HEK293 (cell line): Measurements from ENCODE around the gene ACTG2.

Experiments used
- CTCF ChIA-PET: fragments of 350-600 bp; formaldehyde crosslinking; extraction: SDS; loops from one replicate; lab custom pipeline; 2021; ENCODE audit warnings: antibody characterized with exemption; lab: Yijun Ruan, JAX
- POLR2A ChIA-PET: fragments of 300-600 bp; formaldehyde crosslinking; extraction: SDS; loops from one replicate; lab custom pipeline; 2020; ENCODE audit warnings: antibody characterized with exemption, inconsistent platforms; lab: Yijun Ruan, JAX
- H3K27ac ChIP-seq: fragments of 200-500 bp; sonication (Bioruptor generic); 2 replicates; pipeline ENCODE4 v1.5.1; 2014; ENCODE audit warnings: low read depth, low read length, control low read depth, inconsistent platforms; ENCODE audit errors: extremely low read depth
- H3K36me3 ChIP-seq, 2 experiments: fragments of 200-500 bp in 1 of 2; sonication (Bioruptor generic) in 1 of 2; 1 replicate in 1 of 2; 2 replicates in 1 of 2; pipeline ENCODE4 v1.5.1; 2014 to 2017; ENCODE audit warnings: inconsistent platforms in 2 of 2, low read length in 2 of 2; ENCODE audit not compliant: control insufficient read depth in 2 of 2, insufficient read depth in 1 of 2
- H3K4me1 ChIP-seq: fragments of 200-500 bp; sonication (Bioruptor generic); 2 replicates; pipeline ENCODE4 v1.5.1; 2014; ENCODE audit warnings: mild to moderate bottlenecking, low read length, inconsistent platforms; ENCODE audit not compliant: control insufficient read depth, insufficient read depth
- H3K4me3 ChIP-seq: 2 replicates; pipeline ENCODE4 v1.5.1; 2011; ENCODE audit warnings: low read depth, mild to moderate bottlenecking, control low read depth, low read length, moderate library complexity
- H3K9me3 ChIP-seq: fragments of 200-500 bp; sonication (Bioruptor generic); 2 replicates; pipeline ENCODE4 v1.5.1; 2014; ENCODE audit warnings: low read depth, low read length, inconsistent platforms; ENCODE audit not compliant: control insufficient read depth, insufficient read depth
- SP2 ChIP-seq: fragments of 450-650 bp; formaldehyde crosslinking; IDR thresholded peaks from 2 replicates; pipeline ENCODE4 v1.5.1; 2016; ENCODE audit warnings: missing biosample characterization, missing genetic modification characterization
- ZNF121 ChIP-seq: fragments of 450-650 bp; formaldehyde crosslinking; IDR thresholded peaks from 2 replicates; pipeline ENCODE4 v1.5.1; 2016; ENCODE audit warnings: missing biosample characterization, missing genetic modification characterization
- ZNF133 ChIP-seq: fragments of 450-650 bp; formaldehyde crosslinking; IDR thresholded peaks from 2 replicates; pipeline ENCODE4 v1.5.1; 2016; ENCODE audit warnings: missing biosample characterization, missing genetic modification characterization
- ZNF2 ChIP-seq: fragments of 450-650 bp; formaldehyde crosslinking; IDR thresholded peaks from 2 replicates; pipeline ENCODE4 v1.5.1; 2016; ENCODE audit warnings: missing biosample characterization, missing genetic modification characterization
- ZNF48 ChIP-seq: fragments of 450-650 bp; formaldehyde crosslinking; IDR thresholded peaks from 2 replicates; pipeline ENCODE4 v1.5.1; 2016; ENCODE audit warnings: missing biosample characterization, missing genetic modification characterization
- ZNF510 ChIP-seq: fragments of 450-650 bp; formaldehyde crosslinking; IDR thresholded peaks from 2 replicates; pipeline ENCODE4 v1.5.1; 2018; ENCODE audit warnings: mild to moderate bottlenecking, missing genetic modification characterization, missing biosample characterization; ENCODE audit not compliant: insufficient replicate concordance
- ZNF529 ChIP-seq: fragments of 450-650 bp; formaldehyde crosslinking; IDR thresholded peaks from 2 replicates; pipeline ENCODE4 v1.5.1; 2017; ENCODE audit warnings: missing genetic modification characterization, missing biosample characterization; ENCODE audit not compliant: insufficient replicate concordance
- ZNF548 ChIP-seq: fragments of 450-650 bp; formaldehyde crosslinking; IDR thresholded peaks from 2 replicates; pipeline ENCODE4 v1.5.1; 2016; ENCODE audit warnings: missing biosample characterization, missing genetic modification characterization
- ZNF549 ChIP-seq: fragments of 450-650 bp; IDR thresholded peaks from 2 replicates; pipeline ENCODE4 v1.5.1; 2018; ENCODE audit warnings: missing biosample characterization, missing genetic modification characterization, mild to moderate bottlenecking, inconsistent platforms, moderate library complexity
- ZNF571 ChIP-seq: fragments of 450-650 bp; formaldehyde crosslinking; IDR thresholded peaks from 2 replicates; pipeline ENCODE4 v1.5.0; 2017; ENCODE audit warnings: missing biosample characterization, missing genetic modification characterization
- ZSCAN30 ChIP-seq: fragments of 450-650 bp; IDR thresholded peaks from 2 replicates; pipeline ENCODE4 v1.5.1; 2018; ENCODE audit warnings: missing biosample characterization, mild to moderate bottlenecking, missing genetic modification characterization, moderate library complexity
- TF ChIP-seq, protein P1 (sequence below): fragments of 450-650 bp; formaldehyde crosslinking; IDR thresholded peaks from 2 replicates; pipeline ENCODE4 v1.5.1; 2016; ENCODE audit warnings: missing biosample characterization, missing genetic modification characterization
- TF ChIP-seq, protein P2 (sequence below): fragments of 450-650 bp; formaldehyde crosslinking; IDR thresholded peaks from 2 replicates; pipeline ENCODE4 v1.5.1; 2016; ENCODE audit warnings: missing biosample characterization, missing genetic modification characterization
- TF ChIP-seq, protein P3 (sequence below): fragments of 450-650 bp; IDR thresholded peaks from 2 replicates; pipeline ENCODE4 v1.5.1; 2018; ENCODE audit warnings: missing biosample characterization, mild to moderate bottlenecking, missing genetic modification characterization
- TF ChIP-seq, protein P4 (sequence below): fragments of 450-650 bp; formaldehyde crosslinking; conservative IDR thresholded peaks from 2 replicates; pipeline ENCODE4 v1.5.1; 2016; ENCODE audit warnings: low read depth, missing biosample characterization, missing genetic modification characterization
- TF ChIP-seq, protein P5 (sequence below): fragments of 450-650 bp; IDR thresholded peaks from 2 replicates; pipeline ENCODE4 v1.5.1; 2018; ENCODE audit warnings: missing biosample characterization, missing genetic modification characterization

ACTG2 gene

DNA sequence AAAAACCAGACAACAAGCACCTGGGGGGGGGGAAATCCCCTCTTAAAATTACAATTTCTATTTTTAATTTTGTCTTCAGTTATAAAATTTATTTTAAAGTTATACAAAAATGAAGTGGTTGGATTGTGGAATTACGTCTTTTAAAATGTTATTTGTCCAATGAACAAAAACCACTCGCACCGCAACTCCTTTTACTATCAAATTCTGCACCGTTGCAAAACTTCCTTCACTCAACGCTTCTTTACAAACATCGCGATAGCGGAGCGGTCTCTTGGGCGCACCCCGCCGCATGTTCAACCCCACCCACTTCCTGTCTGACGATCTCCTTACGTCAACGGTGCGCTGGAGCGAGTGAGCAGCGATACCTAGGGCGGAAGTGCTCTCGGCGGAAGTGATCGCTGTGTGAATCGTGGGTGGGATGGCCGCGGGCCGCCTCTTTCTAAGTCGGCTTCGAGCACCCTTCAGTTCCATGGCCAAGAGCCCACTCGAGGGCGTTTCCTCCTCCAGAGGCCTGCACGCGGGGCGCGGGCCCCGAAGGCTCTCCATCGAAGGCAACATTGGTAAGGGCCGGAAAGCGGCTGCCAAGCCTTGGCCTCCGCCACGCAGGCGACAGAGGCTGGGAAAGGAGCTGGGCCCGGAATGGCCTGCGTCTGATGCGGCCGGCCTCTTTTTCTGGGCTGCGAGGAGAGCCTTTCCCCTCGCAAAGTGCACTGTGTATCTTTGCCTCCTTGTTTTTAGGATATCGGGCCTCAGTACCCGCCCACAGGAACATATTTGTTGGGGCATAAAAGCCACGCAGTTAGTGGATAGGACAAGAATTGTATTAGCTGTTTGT is 33.9 kb downstream of the ACTG2 start, which contains the start of gene DGUOK (continued):
- TF ChIP-seq, protein P1, sequence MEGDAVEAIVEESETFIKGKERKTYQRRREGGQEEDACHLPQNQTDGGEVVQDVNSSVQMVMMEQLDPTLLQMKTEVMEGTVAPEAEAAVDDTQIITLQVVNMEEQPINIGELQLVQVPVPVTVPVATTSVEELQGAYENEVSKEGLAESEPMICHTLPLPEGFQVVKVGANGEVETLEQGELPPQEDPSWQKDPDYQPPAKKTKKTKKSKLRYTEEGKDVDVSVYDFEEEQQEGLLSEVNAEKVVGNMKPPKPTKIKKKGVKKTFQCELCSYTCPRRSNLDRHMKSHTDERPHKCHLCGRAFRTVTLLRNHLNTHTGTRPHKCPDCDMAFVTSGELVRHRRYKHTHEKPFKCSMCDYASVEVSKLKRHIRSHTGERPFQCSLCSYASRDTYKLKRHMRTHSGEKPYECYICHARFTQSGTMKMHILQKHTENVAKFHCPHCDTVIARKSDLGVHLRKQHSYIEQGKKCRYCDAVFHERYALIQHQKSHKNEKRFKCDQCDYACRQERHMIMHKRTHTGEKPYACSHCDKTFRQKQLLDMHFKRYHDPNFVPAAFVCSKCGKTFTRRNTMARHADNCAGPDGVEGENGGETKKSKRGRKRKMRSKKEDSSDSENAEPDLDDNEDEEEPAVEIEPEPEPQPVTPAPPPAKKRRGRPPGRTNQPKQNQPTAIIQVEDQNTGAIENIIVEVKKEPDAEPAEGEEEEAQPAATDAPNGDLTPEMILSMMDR (tag by site-specific recombination): no peak
- no peak for TF ChIP-seq ZNF48 (tag by site-specific recombination)
- no peak for TF ChIP-seq ZNF133
- TF ChIP-seq ZNF548 (tag by site-specific recombination): no peak
- TF ChIP-seq, all 188 proteins: peak for 42

DNA sequence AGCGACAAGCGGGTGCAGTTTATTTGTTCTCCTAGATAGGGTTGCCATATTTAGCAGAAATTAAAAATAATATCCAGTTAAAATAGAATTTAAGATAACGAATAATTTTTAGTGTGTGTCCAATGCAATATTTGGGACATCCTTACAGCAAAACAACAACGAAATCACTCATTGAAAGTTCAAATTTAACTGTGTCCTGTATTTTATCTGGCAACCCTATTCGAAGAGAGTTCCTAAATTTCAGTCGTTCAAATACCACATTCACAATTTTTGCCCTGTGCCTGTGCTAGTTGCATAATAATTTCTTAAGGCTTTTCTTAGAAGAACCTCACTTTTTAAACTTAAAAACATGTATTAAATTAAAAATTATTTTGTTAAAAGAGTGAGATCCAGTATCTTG is 34.5 kb downstream of the ACTG2 start:
- peaks cover 5 to 27% of the 10 kb centered on the region in 2 experiments; a peak in 2 of 3 replicates for H3K36me3 ChIP-seq
- ChIA-PET POLR2A (interaction anchor here (0.8 to 1.0 kb wide), 3 partner anchors 11 to 99 kb away, joined by 3 to 5 read pairs (median 5); no protein-coding TSS in a partner anchor), CTCF (interaction anchor here (0.7 to 0.8 kb wide), 2 partner anchors 42 to 193 kb away, joined by 3 to 4 read pairs; no protein-coding TSS in a partner anchor)
- peak overlapping the region; percentile 67 for H3K27ac ChIP-seq
- H3K9me3 ChIP-seq: no peaks in the 10 kb centered on the region
- TF ChIP-seq ZNF510 (no peak), ZNF121 (tag by site-specific recombination) (no peak), ZNF2 (no peak), ZNF571 (tag by site-specific recombination) (no peak), ZNF529 (tag by site-specific recombination) (no peak), ZNF549 (tag by site-specific recombination) (no peak), SP2 (no peak), ZNF48 (tag by site-specific recombination) (no peak), ZSCAN30 (no peak)
- TF ChIP-seq, protein P2, sequence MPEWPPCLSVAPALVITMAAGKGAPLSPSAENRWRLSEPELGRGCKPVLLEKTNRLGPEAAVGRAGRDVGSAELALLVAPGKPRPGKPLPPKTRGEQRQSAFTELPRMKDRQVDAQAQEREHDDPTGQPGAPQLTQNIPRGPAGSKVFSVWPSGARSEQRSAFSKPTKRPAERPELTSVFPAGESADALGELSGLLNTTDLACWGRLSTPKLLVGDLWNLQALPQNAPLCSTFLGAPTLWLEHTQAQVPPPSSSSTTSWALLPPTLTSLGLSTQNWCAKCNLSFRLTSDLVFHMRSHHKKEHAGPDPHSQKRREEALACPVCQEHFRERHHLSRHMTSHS (tag by site-specific recombination): no peak
- TF ChIP-seq, protein P3, sequence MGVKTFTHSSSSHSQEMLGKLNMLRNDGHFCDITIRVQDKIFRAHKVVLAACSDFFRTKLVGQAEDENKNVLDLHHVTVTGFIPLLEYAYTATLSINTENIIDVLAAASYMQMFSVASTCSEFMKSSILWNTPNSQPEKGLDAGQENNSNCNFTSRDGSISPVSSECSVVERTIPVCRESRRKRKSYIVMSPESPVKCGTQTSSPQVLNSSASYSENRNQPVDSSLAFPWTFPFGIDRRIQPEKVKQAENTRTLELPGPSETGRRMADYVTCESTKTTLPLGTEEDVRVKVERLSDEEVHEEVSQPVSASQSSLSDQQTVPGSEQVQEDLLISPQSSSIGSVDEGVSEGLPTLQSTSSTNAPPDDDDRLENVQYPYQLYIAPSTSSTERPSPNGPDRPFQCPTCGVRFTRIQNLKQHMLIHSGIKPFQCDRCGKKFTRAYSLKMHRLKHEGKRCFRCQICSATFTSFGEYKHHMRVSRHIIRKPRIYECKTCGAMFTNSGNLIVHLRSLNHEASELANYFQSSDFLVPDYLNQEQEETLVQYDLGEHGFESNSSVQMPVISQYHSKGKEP (tag by site-specific recombination): no peak
- TF ChIP-seq, protein P4, sequence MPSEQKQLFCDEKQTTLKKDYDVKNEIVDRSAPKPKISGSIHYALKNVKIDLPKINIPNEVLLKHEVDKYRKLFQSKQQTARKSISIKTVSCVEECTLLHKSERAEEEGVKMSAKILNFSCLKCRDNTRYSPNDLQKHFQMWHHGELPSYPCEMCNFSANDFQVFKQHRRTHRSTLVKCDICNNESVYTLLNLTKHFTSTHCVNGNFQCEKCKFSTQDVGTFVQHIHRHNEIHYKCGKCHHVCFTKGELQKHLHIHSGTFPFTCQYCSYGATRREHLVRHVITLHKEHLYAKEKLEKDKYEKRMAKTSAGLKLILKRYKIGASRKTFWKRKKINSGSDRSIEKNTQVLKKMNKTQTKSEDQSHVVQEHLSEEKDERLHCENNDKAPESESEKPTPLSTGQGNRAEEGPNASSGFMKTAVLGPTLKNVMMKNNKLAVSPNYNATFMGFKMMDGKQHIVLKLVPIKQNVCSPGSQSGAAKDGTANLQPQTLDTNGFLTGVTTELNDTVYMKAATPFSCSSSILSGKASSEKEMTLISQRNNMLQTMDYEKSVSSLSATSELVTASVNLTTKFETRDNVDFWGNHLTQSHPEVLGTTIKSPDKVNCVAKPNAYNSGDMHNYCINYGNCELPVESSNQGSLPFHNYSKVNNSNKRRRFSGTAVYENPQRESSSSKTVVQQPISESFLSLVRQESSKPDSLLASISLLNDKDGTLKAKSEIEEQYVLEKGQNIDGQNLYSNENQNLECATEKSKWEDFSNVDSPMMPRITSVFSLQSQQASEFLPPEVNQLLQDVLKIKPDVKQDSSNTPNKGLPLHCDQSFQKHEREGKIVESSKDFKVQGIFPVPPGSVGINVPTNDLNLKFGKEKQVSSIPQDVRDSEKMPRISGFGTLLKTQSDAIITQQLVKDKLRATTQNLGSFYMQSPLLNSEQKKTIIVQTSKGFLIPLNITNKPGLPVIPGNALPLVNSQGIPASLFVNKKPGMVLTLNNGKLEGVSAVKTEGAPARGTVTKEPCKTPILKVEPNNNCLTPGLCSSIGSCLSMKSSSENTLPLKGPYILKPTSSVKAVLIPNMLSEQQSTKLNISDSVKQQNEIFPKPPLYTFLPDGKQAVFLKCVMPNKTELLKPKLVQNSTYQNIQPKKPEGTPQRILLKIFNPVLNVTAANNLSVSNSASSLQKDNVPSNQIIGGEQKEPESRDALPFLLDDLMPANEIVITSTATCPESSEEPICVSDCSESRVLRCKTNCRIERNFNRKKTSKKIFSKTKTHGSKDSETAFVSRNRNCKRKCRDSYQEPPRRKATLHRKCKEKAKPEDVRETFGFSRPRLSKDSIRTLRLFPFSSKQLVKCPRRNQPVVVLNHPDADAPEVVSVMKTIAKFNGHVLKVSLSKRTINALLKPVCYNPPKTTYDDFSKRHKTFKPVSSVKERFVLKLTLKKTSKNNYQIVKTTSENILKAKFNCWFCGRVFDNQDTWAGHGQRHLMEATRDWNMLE (tag by site-specific recombination): no peak
- TF ChIP-seq, protein P5, sequence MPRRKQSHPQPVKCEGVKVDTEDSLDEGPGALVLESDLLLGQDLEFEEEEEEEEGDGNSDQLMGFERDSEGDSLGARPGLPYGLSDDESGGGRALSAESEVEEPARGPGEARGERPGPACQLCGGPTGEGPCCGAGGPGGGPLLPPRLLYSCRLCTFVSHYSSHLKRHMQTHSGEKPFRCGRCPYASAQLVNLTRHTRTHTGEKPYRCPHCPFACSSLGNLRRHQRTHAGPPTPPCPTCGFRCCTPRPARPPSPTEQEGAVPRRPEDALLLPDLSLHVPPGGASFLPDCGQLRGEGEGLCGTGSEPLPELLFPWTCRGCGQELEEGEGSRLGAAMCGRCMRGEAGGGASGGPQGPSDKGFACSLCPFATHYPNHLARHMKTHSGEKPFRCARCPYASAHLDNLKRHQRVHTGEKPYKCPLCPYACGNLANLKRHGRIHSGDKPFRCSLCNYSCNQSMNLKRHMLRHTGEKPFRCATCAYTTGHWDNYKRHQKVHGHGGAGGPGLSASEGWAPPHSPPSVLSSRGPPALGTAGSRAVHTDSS (tag by site-specific recombination): no peak
- H3K4me3 ChIP-seq: peak overlapping the region; percentile 95
- peaks cover 13% of the 10 kb centered on the region for H3K4me1 ChIP-seq
